Measurements from ENCODE around the gene CBX8.
"Not testable (repeated sequence)": the region's sequence is repeated elsewhere in the genome, so short reads cannot be mapped to it uniquely, and the experiment has no call there.

CBX8 gene

GRCh38 chr17:79781736-79782575 lies 14.9 kb downstream of the CBX8 start:
- DNase-seq (ENCODE audit: extremely low read depth in 1 of 2, low read depth in 1 of 2) = no peak

DNA sequence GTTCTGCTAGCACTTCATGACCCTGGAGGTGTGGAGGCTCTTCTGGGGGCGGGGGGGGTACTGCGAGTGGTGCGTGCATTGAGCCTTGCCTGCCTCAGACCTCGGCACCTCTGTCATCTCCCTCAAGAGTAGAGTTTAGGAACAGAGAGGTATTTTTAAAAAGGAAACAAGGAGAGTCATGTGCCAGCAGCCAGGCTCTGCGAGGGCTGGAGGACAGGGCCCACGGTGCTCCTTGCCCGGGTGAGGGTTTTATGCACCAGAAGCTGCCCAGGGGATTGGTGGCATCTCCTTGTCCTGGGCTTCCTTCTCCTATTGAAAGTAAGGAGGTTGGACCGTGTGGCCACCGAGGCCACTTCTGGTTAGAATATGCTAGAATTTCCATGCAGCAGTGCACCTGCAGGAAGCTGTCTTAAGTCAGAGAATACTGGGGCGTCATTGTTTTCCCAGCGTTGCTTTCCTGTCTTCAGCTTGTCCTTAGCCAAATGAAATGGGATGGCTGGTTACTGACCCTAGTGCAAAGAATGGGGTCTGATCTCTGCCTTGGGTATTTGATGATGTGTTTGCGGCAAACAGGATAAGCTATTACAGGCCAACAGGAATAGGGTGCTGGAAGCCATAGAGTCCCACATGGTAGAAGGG lies 15.7 kb downstream of the CBX8 start:
- no peak for DNase-seq (ENCODE audit: extremely low read depth in 1 of 2, low read depth in 1 of 2)

DNA sequence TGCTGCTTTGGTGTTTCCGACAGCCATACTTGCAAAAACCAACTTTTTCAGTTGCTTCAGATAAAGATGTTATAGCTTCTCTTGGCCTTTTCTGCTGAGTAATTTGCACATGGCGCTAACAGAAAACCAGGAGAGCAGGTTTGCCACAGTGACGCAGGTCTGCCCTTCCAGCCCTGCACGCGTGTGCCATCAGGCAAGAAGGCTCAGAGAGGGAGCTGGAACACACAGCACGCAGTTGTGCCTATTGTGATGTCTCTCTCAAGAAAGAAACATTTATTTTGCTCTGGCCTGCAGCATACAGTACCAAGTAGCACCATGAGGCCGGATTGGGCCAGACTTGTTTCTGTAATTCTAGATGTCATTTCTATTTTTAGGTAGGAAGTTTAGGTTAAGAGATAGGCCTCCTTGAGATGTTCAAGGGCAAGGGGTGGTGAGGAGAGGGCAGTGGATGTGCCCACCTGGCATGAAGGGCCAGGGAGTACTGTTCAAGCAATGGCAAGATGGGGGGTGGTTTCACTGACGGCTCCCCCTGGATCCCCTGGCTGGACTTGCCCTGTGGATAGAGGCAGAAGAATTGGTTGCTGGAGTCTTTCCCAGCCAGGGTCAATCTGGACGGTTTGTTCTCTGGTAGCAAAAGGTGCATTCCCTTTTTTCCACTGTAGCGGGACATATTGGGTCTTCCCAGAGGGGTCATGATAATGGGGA lies 17.1 kb downstream of the CBX8 start:
- no peak for DNase-seq (ENCODE audit: extremely low read depth in 1 of 2, low read depth in 1 of 2)

DNA sequence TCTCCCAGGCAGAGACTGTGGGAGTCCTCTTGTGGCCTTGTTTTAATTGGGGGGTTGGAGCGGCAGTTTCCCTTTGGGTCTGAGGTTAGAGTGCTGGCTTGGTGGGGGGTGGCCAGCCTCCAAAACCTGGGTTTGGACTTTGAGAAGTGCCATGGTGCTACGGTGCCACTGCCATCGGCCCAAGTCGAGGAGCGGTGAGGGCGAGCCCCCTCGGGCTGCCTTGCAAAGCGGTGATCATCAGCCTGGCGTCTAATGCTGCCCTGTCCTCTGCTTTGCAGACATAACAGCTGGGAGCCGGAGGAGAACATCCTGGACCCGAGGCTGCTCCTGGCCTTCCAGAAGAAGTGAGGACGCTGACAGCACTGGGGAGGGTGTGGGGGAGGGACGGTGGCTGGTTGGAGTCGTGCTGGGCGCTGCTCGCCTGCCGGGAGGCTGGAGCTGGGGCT lies 17.8 kb downstream of the CBX8 start:
- DNase-seq (ENCODE audit: extremely low read depth in 1 of 2, low read depth in 1 of 2) = no peak

GRCh38 chr17:79778504-79779083 lies 18.3 kb downstream of the CBX8 start:
- no peak for DNase-seq (ENCODE audit: extremely low read depth in 1 of 2, low read depth in 1 of 2)

DNA sequence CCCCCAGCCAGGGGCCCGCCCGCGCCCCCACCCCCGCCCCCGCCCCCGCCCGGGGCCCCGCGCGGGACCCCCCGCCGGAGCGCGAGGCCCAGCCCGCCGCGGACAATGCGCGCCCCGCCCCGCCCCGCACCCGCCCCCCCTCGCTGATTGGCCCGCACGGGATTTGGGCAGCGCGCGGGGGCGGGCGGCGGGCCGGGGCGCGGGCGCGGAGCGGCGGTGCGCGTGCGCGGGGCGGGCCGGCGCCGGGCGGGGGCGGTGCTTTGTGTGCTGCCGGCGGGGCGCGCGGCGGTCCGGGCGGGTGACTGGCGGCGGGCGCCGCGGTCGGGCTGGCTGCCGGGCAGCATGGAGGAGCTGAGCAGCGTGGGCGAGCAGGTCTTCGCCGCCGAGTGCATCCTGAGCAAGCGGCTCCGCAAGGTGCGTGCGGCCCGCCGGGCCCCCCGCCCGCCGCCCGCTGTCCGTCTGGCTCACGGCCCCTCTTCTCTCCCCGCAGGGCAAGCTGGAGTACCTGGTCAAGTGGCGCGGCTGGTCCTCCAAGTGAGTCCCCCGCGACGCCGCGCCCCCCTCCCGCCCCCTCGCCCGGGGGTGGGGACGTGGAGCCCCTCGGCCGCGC lies 18.9 kb downstream of the CBX8 start, which contains the start of gene CBX2:
Gene CBX2, plus strand, starts transcription at position 255 of the 610 bp plus-strand sequence. Its CDS starts 88 bp downstream, at position 343.
- peak; percentile 29 to 75 for DNase-seq (ENCODE audit: extremely low read depth in 1 of 2, low read depth in 1 of 2)

DNA sequence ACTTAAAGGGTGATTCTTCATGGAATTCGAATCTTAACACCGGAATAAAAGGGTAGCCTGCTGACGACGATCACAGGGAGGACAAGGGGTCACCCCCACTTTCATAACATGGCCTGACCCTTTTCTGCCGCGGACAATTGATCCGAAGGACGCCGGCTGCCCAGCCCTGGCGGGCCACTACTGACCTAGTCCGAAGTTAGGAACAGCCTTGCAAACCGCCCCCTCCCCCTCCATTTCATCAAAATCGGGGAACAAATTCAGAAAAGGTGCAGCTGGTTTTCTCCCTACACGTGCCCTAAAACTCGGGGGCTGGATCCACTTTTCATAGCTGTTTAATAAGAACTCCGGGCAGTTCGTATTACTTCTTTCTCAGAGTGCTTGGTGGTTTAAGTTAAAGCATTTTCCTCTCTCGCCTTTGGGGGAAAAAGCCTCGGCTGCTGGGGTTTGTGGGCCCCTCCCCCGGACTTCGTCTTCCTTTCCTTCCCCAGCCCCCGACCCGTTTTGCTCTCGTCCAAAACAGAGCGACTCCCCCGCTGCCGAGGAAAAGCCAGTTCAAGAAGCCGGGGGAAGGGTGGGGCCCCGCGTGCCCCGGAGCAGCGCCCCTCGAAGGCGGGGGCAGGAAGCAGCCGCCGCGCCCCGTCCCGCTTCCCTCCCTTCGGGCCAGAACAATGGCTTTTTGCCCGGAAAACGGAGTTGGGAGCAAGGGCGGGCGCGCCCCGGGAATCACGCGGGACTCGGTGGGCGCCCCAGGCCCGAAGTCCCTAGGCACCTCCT lies 19.6 kb downstream of the CBX8 start:
- no peak for DNase-seq (ENCODE audit: extremely low read depth in 1 of 2, low read depth in 1 of 2)

DNA sequence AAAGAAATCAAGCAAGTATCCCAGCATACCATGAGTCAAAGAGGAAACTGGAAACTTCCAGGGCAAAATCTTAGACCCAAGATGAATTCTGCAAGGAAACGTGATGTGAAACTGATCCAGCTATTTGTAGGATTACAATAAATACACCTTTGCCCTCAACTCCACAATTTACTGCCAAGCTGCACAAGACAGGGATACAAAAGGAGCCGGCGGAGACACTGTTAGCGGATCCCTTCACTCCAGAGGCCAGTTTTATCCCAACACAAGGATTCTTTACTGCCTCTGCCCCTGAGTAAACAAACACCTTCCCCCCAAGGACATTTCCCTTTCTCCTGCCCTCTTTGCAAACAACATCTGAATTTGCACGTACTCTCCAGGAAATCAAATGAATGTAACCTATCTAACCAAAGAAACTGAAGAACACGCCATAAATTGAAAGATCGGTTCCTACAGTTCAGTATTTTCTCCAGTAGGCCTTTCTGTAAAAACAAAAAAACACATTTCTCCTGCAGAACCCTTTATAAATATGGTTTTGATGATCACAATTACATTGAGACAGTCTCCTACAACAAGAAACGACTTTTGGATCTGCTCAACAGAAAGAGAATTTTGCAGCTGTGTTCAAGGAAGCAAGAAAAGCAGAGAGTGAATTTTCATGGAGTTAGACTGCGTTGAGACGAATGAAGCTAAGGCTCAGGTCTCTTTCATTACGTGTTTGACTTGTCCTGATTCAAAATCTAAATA lies 20.3 kb downstream of the CBX8 start:
- no peak for DNase-seq (ENCODE audit: extremely low read depth in 1 of 2, low read depth in 1 of 2)

GRCh38 chr17:79775632-79776031 lies 21.2 kb downstream of the CBX8 start:
- DNase-seq (ENCODE audit: extremely low read depth in 1 of 2, low read depth in 1 of 2) = no peak

GRCh38 chr17:79774561-79774975 lies 22.3 kb downstream of the CBX8 start:
- no peak for DNase-seq (ENCODE audit: extremely low read depth in 1 of 2, low read depth in 1 of 2)

DNA sequence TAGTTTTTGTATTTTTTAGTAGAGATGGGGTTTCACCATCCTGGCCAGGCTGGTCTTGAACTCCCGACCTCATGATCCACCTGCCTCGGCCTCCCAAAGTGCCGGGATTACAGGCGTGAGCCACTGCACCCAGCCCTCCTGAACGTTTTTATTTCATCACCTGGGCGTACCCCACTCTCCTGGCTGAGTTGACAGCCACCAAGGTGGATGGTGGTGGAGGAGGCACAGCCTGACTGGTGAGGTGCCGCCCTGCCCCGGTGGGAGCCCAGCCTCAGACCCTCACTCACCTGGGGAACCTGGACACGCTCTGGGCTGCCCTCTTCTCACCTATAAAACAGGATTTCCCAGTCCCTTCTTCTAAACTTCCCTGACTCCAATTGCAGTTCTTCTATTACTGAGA lies 24.2 kb downstream of the CBX8 start:
- DNase-seq (ENCODE audit: extremely low read depth in 1 of 2, low read depth in 1 of 2) = not testable (repeated sequence)

- no peak for DNase-seq (ENCODE audit: extremely low read depth in 1 of 2, low read depth in 1 of 2)
Observed at GRCh38 chr17:79771276-79771675, 25.6 kb downstream of the CBX8 start.

GRCh38 chr17:79769570-79770506 lies 27.0 kb downstream of the CBX8 start:
- DNase-seq (ENCODE audit: extremely low read depth in 1 of 2, low read depth in 1 of 2) = no peak

GRCh38 chr17:79765708-79766107 lies 31.2 kb downstream of the CBX8 start:
- DNase-seq (ENCODE audit: extremely low read depth in 1 of 2, low read depth in 1 of 2) = no peak

DNA sequence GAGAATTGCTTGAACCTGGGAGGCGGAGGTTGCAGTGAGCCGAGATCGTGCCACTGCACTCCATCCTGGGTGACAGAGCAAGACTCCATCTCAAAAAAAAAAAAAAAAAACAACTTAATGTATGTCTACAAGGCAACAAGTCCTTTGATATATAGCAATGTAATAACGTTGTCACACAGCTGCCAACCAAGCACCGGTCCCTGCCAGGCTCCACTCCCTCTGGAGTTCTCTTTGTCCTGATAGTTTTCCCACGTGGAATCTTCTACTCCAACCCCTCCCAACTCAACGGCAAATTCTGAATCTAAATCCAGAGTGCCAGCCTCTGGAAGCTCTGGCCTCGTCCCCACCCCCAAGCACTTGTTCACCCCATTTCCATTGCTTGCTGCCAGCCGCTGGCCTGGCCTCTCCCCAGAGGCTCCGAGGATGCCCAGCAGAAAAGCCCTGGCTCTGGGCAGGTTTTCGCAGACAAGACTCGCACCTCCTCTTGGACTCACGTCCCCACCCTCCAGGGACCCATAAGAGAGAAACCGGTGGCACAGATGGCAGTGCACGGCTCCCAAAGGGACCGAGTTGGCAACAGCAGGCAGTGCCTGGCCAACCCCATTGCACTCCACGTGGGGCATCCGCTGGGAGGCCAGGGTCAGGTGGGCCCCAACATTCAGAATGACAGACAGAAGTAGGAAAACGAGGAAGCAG lies 34.8 kb downstream of the CBX8 start:
- DNase-seq (ENCODE audit: extremely low read depth in 1 of 2, low read depth in 1 of 2) = no peak

- no peak for DNase-seq (ENCODE audit: extremely low read depth in 1 of 2, low read depth in 1 of 2)
Observed at GRCh38 chr17:79760197-79760906, 36.5 kb downstream of the CBX8 start.

- DNase-seq (ENCODE audit: extremely low read depth in 1 of 2, low read depth in 1 of 2) = no peak
Observed at GRCh38 chr17:79758271-79758670, 38.6 kb downstream of the CBX8 start.
